HG02981 (cell line): Measurements from ENCODE around the gene DOK6.

Experiments
- ATAC-seq: cut with Tn5 transposase; IDR thresholded peaks from one replicate; pipeline ENCODE4 v1.9.1; 2021; ENCODE audit warnings: mild to moderate bottlenecking, moderate library complexity; ENCODE audit not compliant: unreplicated experiment

DOK6 gene

GRCh38 chr18:69890558-69890957, 489.9 kb downstream of the DOK6 start:
- no peak for ATAC-seq

DNA sequence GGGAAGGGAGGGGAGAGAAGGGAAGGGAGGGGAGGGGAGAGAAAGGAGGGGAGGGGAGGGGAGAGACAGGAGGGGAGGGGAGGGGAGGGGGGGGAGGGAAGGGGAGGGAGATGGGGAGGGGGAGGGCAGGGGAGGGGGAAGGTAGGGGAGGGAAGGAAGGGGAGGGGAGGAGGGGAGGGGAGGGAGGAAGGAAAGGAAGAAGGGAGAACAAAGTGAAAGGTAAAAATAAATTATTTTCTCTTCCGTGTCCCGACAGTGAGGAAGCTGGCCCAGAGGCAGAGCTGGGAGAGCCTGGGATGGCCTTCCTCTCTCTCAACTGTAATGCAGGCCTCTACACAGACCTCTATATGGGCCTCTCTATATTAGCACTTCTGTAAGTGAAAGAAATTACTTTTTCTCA, 493.8 kb downstream of the DOK6 start:
- ATAC-seq: no peak

DNA sequence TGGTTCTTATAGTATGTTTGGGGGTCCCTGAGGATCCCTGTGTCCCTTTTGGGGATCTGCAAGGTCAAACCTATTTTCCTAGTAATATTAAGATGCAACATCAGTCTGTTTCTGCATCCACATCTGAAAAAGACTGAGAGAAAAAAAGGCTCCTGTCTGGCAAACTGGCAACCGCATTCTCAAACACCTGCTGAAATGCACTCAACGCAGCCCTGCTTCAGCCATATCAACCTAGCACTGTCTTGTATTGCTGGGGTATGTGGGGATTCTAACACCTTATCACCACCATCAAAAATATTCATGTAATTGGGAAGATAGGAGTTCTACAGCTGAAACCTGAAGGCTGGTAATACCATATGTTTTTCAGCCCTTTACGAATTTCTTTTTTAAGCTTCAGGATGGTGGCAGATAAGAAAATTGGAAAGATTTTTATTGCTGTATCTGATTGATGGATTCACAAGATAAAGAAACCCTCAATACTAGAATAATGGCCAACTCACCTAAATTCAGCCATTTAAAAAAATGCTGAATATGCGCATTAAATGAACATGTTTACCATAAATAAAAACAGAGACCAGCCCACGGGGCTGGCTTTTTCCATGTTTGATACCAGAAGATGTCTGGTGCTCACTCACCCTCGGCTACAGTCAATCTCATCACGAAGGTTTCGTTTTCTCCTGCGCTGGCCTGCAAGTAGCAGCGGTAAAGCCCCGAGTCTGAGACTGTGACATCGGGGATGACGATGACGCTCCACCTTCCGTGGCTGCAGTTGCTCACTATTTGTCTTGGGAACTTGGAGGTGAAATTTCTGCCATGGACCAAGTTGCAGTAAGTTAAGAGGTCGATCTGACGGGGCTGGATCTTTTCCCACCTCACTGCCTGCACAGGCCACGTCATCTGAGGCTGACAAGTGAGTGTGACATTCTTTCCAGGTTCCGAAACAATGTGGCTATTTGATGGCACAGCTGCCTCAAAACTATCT, 494.7 kb downstream of the DOK6 start:
- ATAC-seq: no peak

DNA sequence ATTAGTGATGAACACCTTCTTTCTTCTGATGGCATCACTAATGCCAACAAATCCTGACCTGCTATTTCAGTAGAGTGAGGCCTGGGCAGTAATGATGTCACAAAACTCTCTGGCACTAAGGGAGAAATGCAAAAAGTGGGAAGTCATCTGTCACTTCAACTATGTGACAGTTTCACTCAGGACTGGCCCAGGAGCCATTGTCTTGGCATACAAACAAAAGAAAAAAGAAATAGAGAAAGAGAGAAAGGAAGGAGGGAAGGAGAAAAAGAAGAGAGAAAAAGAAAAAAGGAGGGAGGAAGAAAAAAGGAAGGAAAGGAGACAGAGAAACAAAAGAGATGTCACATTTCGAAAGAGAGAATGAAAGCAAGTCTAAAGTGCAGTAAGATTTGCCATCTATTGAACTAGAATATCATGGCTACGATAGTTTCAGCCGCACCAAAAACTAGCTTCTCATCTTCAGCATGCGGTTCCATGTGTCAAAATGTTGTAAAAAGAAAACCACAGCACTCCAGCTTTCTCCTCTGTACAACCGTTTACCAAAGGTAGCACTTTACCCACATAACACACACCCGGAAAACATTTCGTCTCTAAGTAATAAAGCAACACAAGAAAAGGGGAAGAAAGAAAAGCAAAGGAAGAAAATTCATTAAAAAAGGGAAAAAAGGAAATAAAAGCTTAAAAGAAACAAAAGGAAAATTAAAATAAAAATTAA, 496.9 kb downstream of the DOK6 start:
- ATAC-seq: peak; percentile 24

DNA sequence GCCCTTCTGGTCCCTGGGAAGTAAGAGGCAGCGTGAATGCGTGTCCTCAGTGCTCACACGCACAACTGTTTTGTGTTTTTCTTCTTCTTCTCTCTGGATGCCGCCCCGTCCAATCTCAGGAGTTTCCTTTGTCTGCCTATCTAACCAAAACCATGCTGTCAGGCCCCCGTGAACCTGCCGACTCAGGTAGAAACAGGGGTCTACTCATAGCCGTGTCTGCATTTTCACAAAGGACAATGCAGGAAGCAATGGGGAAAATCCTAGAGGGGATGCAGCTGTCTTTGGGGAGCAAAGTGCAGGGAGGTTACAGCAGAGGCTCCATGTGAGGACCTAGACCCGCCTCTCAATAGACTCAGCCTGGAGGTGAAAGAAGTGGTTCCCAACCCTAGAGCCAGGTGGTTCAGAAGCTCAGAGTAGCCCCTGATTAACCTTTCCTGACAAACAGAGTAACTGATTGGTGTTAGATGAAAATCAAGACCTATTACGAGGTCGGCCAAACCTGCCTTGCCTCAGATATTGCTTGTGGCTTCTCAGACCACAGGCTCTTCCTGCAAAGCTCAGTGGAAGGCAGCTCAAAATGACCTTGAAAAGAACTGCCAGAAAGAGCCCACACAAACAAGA, 497.7 kb downstream of the DOK6 start:
- peak; percentile 49 for ATAC-seq
